GM12892 (cell line): ENCODE data around the gene RXFP3.
A peak's percentile ranks its signal among the peaks of the same experiment; 100 is the strongest.

Source experiments
- DNase-seq: peaks from one replicate; pipeline ENCODE4 v3.0.0; 2011; ENCODE audit not compliant: insufficient read length
- FAIRE-seq: peaks from 2 replicates; lab custom pipeline; 2011; peaks lifted over from hg19 to GRCh38; lab: Jason Lieb, UNC
- POLR2A ChIP-seq: IDR thresholded peaks from 2 replicates; pipeline ENCODE4 v1.6.1; 2011; ENCODE audit warnings: low read depth, low read length, control low read depth
- POLR2AphosphoS5 ChIP-seq: IDR thresholded peaks from 2 replicates; pipeline ENCODE4 v1.6.1; 2011; ENCODE audit warnings: low read depth, low read length, control low read depth
- TAF1 ChIP-seq: IDR thresholded peaks from 2 replicates; pipeline ENCODE4 v1.6.1; 2011; ENCODE audit warnings: low read depth, mild to moderate bottlenecking, control low read depth, low read length, borderline replicate concordance

Gene RXFP3

GRCh38 chr5:33921002-33921401, 15.2 kb upstream of the RXFP3 start:
- FAIRE-seq (no peak), DNase-seq (no peak)
- TF ChIP-seq TAF1 (no peak), POLR2A (no peak), POLR2AphosphoS5 (no peak)

- TF ChIP-seq TAF1: no peak
- TF ChIP-seq POLR2A: no peak
- no peak for TF ChIP-seq POLR2AphosphoS5
- FAIRE-seq: no peak
- DNase-seq: no peak
Measured at GRCh38 chr5:33925278-33925677, 10.9 kb upstream of the RXFP3 start.

GRCh38 chr5:33927685-33928084, 8.5 kb upstream of the RXFP3 start:
- DNase-seq (no peak), FAIRE-seq (no peak)
- TF ChIP-seq POLR2AphosphoS5 (no peak), TAF1 (no peak), POLR2A (no peak)

- TF ChIP-seq POLR2A: no peak
- TF ChIP-seq TAF1: no peak
- no peak for TF ChIP-seq POLR2AphosphoS5
- DNase-seq (no peak), FAIRE-seq (no peak)
Measured at GRCh38 chr5:33928283-33928682, 7.9 kb upstream of the RXFP3 start.

GRCh38 chr5:33929925-33930690, 6.1 kb upstream of the RXFP3 start:
- FAIRE-seq (no peak), DNase-seq (no peak)
- no peak for TF ChIP-seq TAF1
- no peak for TF ChIP-seq POLR2A
- TF ChIP-seq POLR2AphosphoS5: no peak

- FAIRE-seq (no peak), DNase-seq (no peak)
- TF ChIP-seq POLR2AphosphoS5 (no peak), TAF1 (no peak), POLR2A (no peak)
Measured at GRCh38 chr5:33931136-33931535, 5.0 kb upstream of the RXFP3 start.

GRCh38 chr5:33933723-33934169, 2.4 kb upstream of the RXFP3 start:
- FAIRE-seq (peak; percentile 87), DNase-seq (no peak)
- TF ChIP-seq POLR2A (no peak), TAF1 (no peak), POLR2AphosphoS5 (no peak)

GRCh38 chr5:33934176-33934575, 2.0 kb upstream of the RXFP3 start:
- DNase-seq: no peak
- no peak for FAIRE-seq
- TF ChIP-seq TAF1: no peak
- TF ChIP-seq POLR2AphosphoS5: no peak
- no peak for TF ChIP-seq POLR2A

GRCh38 chr5:33936004-33936380, 194 bp upstream of the RXFP3 start:
- no peak for FAIRE-seq
- TF ChIP-seq POLR2AphosphoS5 (no peak), TAF1 (no peak), POLR2A (no peak)
- DNase-seq: peak; percentile 60

GRCh38 chr5:33937017-33937706, 976 bp downstream of the RXFP3 start:
- TF ChIP-seq POLR2AphosphoS5: no peak
- no peak for DNase-seq
- FAIRE-seq: no peak

- DNase-seq: no peak
Measured at GRCh38 chr5:33937707-33938506, 1.7 kb downstream of the RXFP3 start.

GRCh38 chr5:33938507-33938796, 2.3 kb downstream of the RXFP3 start:
- no peak for FAIRE-seq
- DNase-seq: no peak
- TF ChIP-seq TAF1: no peak
- TF ChIP-seq POLR2A: no peak
- no peak for TF ChIP-seq POLR2AphosphoS5

More at GRCh38 chr5:33937707-33938506, 1.7 kb downstream of the RXFP3 start:
- FAIRE-seq: no peak
- TF ChIP-seq POLR2AphosphoS5: no peak
- TF ChIP-seq TAF1: no peak
- no peak for TF ChIP-seq POLR2A

- FAIRE-seq: no peak
Measured at GRCh38 chr5:33938881-33939280, 2.7 kb downstream of the RXFP3 start.

More at GRCh38 chr5:33938881-33939280, 2.7 kb downstream of the RXFP3 start:
- no peak for TF ChIP-seq TAF1
- no peak for TF ChIP-seq POLR2A
- no peak for TF ChIP-seq POLR2AphosphoS5
- no peak for DNase-seq
